Nephron (organoid): ENCODE data around the gene SLC15A2.

Experiments used
- H3K27ac Mint-ChIP-seq, 3 experiments: 2 replicates each; pipeline ENCODE4 v1.8.0; 2020; ENCODE audit warnings: mixed read lengths in 3 of 3, mild to moderate bottlenecking in 2 of 3, moderate library complexity in 1 of 3
- H3K27me3 Mint-ChIP-seq: 2 replicates; pipeline ENCODE4 v1.8.0; 2021; ENCODE audit warnings: low read depth, mild to moderate bottlenecking, moderate library complexity, mixed read lengths
- H3K36me3 Mint-ChIP-seq: 2 replicates; pipeline ENCODE4 v1.8.0; 2020; ENCODE audit warnings: low read depth, mixed read lengths
- H3K4me1 Mint-ChIP-seq: 2 replicates; pipeline ENCODE4 v1.8.0; 2020; ENCODE audit warnings: mixed read lengths
- H3K4me3 Mint-ChIP-seq, 3 experiments: 2 replicates each; pipeline ENCODE4 v1.8.0; 2020; ENCODE audit warnings: mild to moderate bottlenecking in 3 of 3, mixed read lengths in 3 of 3, moderate library complexity in 2 of 3
- H3K9me3 Mint-ChIP-seq: 2 replicates; pipeline ENCODE4 v1.8.0; 2020; ENCODE audit warnings: mixed read lengths
- CTCF ChIP-seq, 3 experiments: fragments of 200-600 bp; sonication (generic); IDR thresholded peaks; one replicate each; pipeline ENCODE4 v1.5.0; 2021; ENCODE audit warnings: antibody characterized with exemption in 3 of 3; ENCODE audit not compliant: unreplicated experiment in 3 of 3

SLC15A2 gene

GRCh38 chr3:121979734-121980449, 85.7 kb downstream of the SLC15A2 start:
- Mint-ChIP-seq H3K4me3 (no peak overlapping the region), H3K27ac (peak overlapping the region; percentile 11 to 80 (median 18)), H3K4me1 (peaks cover 13% of the 10 kb centered on the region), H3K36me3 (peaks cover 10% of the 10 kb centered on the region), H3K9me3 (peaks cover 31% of the 10 kb centered on the region), H3K27me3 (peaks cover 5% of the 10 kb centered on the region)
- no peak for TF ChIP-seq CTCF (IDR thresholded peaks at IDR 0.05; ENCODE audit: unreplicated experiment in 3 of 3)

GRCh38 chr3:121980450-121980796, 86.2 kb downstream of the SLC15A2 start:
- Mint-ChIP-seq H3K4me3 (no peak overlapping the region), H3K27ac (peak overlapping the region in 2 of 3 experiments; percentile 30 to 80), H3K27me3 (peaks cover 5% of the 10 kb centered on the region), H3K4me1 (peaks cover 13% of the 10 kb centered on the region), H3K36me3 (peaks cover 10% of the 10 kb centered on the region), H3K9me3 (peaks cover 35% of the 10 kb centered on the region)
- TF ChIP-seq CTCF (IDR thresholded peaks at IDR 0.05; ENCODE audit: unreplicated experiment in 3 of 3) = no peak

- peaks cover 35% of the 10 kb centered on the region for H3K9me3 Mint-ChIP-seq
- TF ChIP-seq CTCF (IDR thresholded peaks at IDR 0.05; ENCODE audit: unreplicated experiment in 3 of 3) = no peak
- peaks cover 13% of the 10 kb centered on the region for H3K4me1 Mint-ChIP-seq
- no peak overlapping the region for H3K27ac Mint-ChIP-seq
- H3K27me3 Mint-ChIP-seq = peaks cover 5% of the 10 kb centered on the region
- no peak overlapping the region for H3K4me3 Mint-ChIP-seq
- H3K36me3 Mint-ChIP-seq = peaks cover 10% of the 10 kb centered on the region
Measured at GRCh38 chr3:121981473-121981872, 87.3 kb downstream of the SLC15A2 start.

GRCh38 chr3:121985846-121986245, 91.6 kb downstream of the SLC15A2 start:
- no peaks in the 10 kb centered on the region for H3K27me3 Mint-ChIP-seq
- H3K4me1 Mint-ChIP-seq = no peaks in the 10 kb centered on the region
- H3K9me3 Mint-ChIP-seq = peaks cover 23% of the 10 kb centered on the region
- no peak overlapping the region for H3K27ac Mint-ChIP-seq
- no peak for TF ChIP-seq CTCF (IDR thresholded peaks at IDR 0.05; ENCODE audit: unreplicated experiment in 3 of 3)
- H3K36me3 Mint-ChIP-seq = peaks cover 10% of the 10 kb centered on the region
- H3K4me3 Mint-ChIP-seq = no peak overlapping the region

- Mint-ChIP-seq H3K9me3 (peaks cover 20% of the 10 kb centered on the region), H3K4me1 (peaks cover 4% of the 10 kb centered on the region), H3K4me3 (no peak overlapping the region), H3K27me3 (no peaks in the 10 kb centered on the region), H3K27ac (no peak overlapping the region), H3K36me3 (peaks cover 10% of the 10 kb centered on the region)
- no peak for TF ChIP-seq CTCF (IDR thresholded peaks at IDR 0.05; ENCODE audit: unreplicated experiment in 3 of 3)
Measured at GRCh38 chr3:121988146-121988545, 93.9 kb downstream of the SLC15A2 start.

GRCh38 chr3:121989943-121990342, 95.7 kb downstream of the SLC15A2 start:
- Mint-ChIP-seq H3K36me3 (no peaks in the 10 kb centered on the region), H3K27me3 (no peaks in the 10 kb centered on the region), H3K27ac (no peak overlapping the region), H3K9me3 (peaks cover 4% of the 10 kb centered on the region), H3K4me3 (no peak overlapping the region), H3K4me1 (peaks cover 4% of the 10 kb centered on the region)
- peak in 1 of 3 experiments; percentile 33 for TF ChIP-seq CTCF (IDR thresholded peaks at IDR 0.05; ENCODE audit: unreplicated experiment in 3 of 3)
